ENCODE measurements around the gene SLC44A1.
A peak's percentile ranks its signal among the peaks of the same experiment; 100 is the strongest.

SLC44A1 gene

GRCh38 chr9:105444130-105444529, 199.7 kb downstream of the SLC44A1 start:
- no peak for TF ChIP-seq CTCF (IDR thresholded peaks at IDR 0.05; ENCODE audit: borderline replicate concordance, control extremely low read depth, extremely low read depth, insufficient read depth, missing control alignments)
- in situ Hi-C loops (cut with MboI; ENCODE audit: low sequenced_read_pairs, unreplicated experiment), result loop anchor here (25.0 kb wide), 1 partner anchor 268 kb away; no protein-coding TSS in a partner anchor
- no peak for DNase-seq (ENCODE audit: low spot score)

GRCh38 chr9:105445203-105445881, 200.9 kb downstream of the SLC44A1 start:
- in situ Hi-C loops (cut with MboI; ENCODE audit: low sequenced_read_pairs, unreplicated experiment), result loop anchor here (25.0 kb wide), 1 partner anchor 267 kb away; no protein-coding TSS in a partner anchor
- DNase-seq (ENCODE audit: low spot score), result no peak
- TF ChIP-seq CTCF (IDR thresholded peaks at IDR 0.05; ENCODE audit: borderline replicate concordance, control extremely low read depth, extremely low read depth, insufficient read depth, missing control alignments), result no peak

DNA sequence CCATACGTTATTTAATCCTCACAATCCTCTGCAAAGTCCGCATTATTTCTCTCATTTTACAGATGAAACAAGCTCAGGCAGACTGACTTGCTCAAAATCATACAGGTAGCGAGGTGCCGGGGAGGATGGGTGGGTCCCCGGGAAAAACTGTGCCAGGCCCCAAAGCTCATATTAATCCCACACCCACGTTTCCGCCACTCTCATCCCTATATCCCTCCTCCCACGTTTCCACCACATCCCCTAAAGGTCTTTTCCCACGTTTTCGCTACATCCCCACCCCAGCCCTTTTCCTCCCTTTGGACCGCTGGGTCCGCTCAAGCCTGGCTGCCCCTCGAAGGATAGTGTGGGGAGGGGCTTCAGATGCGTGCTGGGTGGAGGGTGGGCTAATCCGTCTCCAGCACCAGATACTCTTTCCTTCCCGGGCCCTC, 202.9 kb downstream of the SLC44A1 start:
- in situ Hi-C loops (cut with MboI; ENCODE audit: low sequenced_read_pairs, unreplicated experiment), result loop anchor here (25.0 kb wide), 1 partner anchor 265 kb away; no protein-coding TSS in a partner anchor
- DNase-seq (ENCODE audit: low spot score), result no peak
- no peak for TF ChIP-seq CTCF (IDR thresholded peaks at IDR 0.05; ENCODE audit: borderline replicate concordance, control extremely low read depth, extremely low read depth, insufficient read depth, missing control alignments)

DNA sequence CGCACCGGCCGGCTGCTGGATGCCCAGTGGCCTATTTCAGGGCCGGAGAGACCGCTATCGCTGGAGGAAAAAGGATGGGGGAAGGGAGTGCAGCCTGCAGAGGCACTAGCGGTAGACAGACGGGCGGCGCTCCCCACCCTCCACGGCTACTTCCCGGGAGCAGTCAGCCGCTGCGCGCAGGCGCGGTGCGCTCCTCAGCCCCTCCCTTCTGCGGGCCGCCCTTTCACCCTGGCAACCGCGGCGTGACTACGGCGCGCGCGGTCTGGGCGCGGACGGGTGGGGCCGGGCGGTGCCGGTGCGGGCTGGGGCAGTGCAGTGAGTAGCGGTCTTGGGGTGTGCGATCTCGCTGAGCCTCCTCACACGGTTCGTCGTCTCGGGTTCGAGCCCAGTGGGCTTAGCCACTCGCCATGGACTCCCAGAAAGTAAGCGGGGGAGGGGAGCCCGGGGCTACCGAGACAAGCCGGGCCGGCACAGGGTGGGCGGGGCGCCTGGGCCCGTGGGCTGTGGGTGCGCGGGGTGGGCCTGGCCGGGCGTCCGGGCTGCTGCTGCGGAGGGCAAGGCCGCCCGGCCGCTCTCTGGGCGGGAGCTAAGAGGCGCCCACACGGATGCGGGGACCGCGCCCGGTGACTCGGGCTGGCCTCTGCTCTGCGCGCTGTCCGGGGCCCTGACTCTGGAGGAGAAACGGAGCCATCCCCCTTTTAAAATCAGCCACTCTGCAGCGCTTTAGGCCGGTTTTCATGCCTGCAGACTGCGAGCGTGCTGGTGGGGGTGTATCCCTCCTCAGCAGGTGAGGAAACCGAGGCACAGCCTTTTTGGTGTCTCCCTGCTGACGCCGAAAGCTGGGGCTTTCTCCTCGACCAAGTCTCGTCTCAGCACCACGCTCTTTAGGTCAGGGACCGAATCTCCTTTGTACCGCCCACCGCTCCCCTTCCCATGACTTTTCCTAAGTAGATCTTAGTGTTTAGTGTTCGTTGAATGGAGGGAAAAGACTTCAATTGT, 203.7 kb downstream of the SLC44A1 start, which contains the start of gene FSD1L:
FSD1L (plus strand) TSS at position 221 of the 999 bp plus-strand sequence; CDS start at position 408, 187 bp downstream.
- in situ Hi-C loops (cut with MboI; ENCODE audit: low sequenced_read_pairs, unreplicated experiment), result loop anchor here (25.0 kb wide), 1 partner anchor 264 kb away; no protein-coding TSS in a partner anchor
- no peak for TF ChIP-seq CTCF (IDR thresholded peaks at IDR 0.05; ENCODE audit: borderline replicate concordance, control extremely low read depth, extremely low read depth, insufficient read depth, missing control alignments)
- DNase-seq (ENCODE audit: low spot score), result peak; percentile 94

DNA sequence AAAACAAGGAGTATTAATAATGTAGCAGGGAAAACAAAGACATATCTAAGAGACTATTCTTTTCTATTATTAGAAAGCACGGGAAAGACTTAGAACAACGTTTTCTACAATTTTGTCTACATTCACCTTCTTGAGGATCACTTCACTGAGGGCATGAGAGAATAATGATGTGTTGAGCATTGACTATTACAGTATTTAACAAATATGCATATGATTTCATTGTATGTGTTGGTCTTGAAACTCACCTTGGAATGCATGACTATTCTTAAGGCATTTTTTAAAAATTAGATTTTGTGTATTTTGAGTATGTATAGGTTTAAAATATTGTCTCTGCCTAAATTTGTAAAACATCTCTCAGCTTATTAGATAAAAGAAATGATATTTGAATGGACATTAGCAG, 204.6 kb downstream of the SLC44A1 start:
- in situ Hi-C loops (cut with MboI; ENCODE audit: low sequenced_read_pairs, unreplicated experiment), result loop anchor here (25.0 kb wide), 1 partner anchor 263 kb away; no protein-coding TSS in a partner anchor
- DNase-seq (ENCODE audit: low spot score), result no peak
- TF ChIP-seq CTCF (IDR thresholded peaks at IDR 0.05; ENCODE audit: borderline replicate concordance, control extremely low read depth, extremely low read depth, insufficient read depth, missing control alignments), result no peak

GRCh38 chr9:105452185-105452584, 207.7 kb downstream of the SLC44A1 start:
- DNase-seq (ENCODE audit: low spot score), result no peak
- in situ Hi-C loops (cut with MboI; ENCODE audit: low sequenced_read_pairs, unreplicated experiment), result no loop called here
- no peak for TF ChIP-seq CTCF (IDR thresholded peaks at IDR 0.05; ENCODE audit: borderline replicate concordance, control extremely low read depth, extremely low read depth, insufficient read depth, missing control alignments)

All from GM13976 (cell line).